GM21786 (cell line): ENCODE data around the gene ELF1.
"Not testable (repeated sequence)": the region's sequence is repeated elsewhere in the genome, so short reads cannot be mapped to it uniquely, and the experiment has no call there.

Experiments
- ATAC-seq: cut with Tn5 transposase; IDR thresholded peaks from one replicate; pipeline ENCODE4 v1.9.1; 2021; ENCODE audit not compliant: unreplicated experiment

ELF1 gene

GRCh38 chr13:40983259-40983658 lies 35.9 kb downstream of the ELF1 start:
- no peak for ATAC-seq

GRCh38 chr13:40982772-40983171 lies 36.3 kb downstream of the ELF1 start:
- peak; percentile 67 for ATAC-seq

DNA sequence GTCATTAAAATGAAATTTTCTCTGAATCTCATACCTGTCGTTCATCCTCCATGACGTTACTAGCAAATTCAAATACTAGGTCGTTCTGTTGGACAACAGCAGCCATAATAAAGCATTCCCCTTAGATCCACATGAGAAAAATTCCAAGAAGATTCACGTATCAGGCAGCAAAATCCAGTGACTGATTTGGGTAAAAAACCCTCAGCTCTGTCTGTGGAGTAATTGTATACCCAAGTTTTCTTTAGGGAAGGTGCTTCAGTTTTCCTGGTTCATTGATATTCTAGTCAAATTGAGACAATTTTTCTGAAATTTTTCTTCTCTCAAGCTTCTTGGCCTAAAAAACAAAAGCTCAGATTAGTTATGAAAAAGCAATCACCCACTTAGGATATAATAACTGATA lies 37.2 kb downstream of the ELF1 start:
- no peak for ATAC-seq

DNA sequence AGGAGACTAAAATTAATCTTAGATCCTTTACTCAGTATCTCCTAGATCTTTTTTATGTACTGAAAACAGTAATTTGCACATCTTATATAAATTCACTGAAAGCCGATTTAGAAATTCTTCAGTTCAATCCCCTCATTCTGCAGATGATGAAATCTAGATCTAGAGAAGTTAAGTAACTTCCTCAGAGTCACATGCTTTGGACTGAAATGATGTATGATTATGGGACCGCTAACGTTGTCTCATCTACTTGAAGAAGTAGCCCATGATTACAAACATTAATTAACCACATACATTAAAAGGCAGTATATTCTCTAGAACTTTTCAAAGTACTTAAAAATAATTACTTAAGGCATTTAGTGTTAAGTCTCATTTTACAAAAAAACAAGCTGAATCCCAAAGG lies 37.8 kb downstream of the ELF1 start:
- ATAC-seq, result no peak

DNA sequence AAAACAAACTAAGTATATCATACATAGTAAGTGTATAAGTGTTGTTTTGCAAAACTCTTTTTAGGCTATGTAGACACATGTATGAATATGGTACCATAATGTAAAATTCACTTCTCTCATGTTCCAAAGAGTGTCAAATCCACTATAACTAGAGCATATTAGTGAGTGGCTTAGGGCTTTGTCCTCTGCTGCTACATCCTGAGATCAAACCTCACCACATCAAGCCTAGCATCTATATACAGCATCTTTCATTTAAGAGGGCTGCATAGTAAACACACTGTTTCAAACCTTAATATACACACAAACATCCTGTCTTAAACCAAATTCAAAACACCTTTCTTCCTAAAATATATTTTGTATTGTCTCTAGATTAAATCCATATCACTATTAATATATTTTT lies 38.7 kb downstream of the ELF1 start:
- ATAC-seq, result no peak

DNA sequence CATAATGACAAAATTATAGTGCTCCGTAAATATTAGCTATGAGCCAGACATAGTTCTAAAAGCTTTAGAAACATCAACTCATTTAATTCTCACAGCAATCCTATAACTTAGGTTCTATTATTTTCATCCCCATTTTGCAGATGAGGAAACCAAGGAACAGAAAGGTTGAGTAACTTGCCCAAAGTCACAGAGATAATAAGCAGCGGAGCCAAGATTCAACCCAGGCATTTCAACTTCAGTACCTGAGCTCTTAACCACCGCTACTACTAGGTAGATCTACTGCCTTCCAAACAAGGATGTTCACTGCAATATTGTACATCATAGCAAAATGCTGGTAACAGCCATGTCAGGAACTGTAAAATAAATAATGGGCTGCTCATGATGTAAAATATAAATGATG lies 39.9 kb downstream of the ELF1 start:
- ATAC-seq, result no peak

DNA sequence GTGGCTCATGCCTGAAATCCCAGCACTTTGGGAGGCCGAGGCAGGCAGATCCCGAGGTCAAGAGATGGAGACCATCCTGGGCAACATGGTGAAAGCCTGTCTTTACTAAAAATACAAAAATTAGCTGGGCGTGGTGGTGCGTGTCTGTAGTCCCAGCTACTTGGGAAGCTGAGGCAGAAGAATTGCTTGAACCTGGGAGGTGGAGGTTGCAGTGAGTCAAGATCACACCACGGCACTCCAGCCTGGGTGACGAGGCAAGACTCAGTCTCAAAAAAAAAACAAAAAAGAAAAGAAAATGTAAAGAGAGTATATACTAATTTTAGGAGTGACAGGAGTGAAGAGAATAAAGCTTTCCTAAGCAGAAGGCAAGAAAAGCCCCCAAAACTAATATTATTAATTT lies 41.0 kb downstream of the ELF1 start:
- ATAC-seq, result not testable (repeated sequence)

DNA sequence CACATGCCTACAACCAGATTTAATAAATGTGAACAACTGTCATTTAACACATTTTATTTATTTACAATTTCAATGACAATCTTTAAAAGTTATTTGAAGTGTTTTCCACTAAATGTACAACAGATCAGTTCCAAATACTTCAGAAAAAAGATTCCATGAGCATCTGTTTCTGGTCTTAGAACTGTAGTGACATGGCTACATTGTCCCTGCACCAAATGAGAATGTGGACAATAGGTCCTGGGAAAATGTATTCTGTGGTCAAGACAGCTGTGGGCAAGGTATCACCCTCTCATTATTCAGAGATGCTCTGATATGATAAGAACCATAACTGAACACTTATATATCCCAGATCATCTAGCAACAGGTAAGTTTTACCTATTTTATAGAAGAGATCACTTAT lies 43.7 kb downstream of the ELF1 start:
- no peak for ATAC-seq

GRCh38 chr13:40974460-40975407 lies 44.4 kb downstream of the ELF1 start:
- ATAC-seq, result peak; percentile 77

DNA sequence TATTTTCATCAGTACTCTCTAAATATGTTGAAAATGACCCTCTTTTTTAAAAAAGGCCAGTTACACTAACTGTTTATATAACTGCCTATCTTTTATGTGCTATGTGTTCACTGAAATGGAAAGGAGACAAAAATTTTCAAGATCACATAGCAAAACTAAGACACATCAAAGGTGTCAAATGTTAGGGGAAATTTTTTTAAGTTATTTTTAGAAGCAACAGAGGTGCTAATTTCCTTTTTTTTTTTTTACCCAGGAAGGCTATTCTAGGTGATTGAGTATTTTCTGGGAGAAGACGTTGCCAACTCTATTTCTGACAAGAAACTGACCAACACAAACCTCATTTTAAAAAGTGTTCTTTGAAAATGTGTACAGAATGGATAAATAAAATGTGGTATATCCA lies 45.7 kb downstream of the ELF1 start:
- ATAC-seq, result no peak

DNA sequence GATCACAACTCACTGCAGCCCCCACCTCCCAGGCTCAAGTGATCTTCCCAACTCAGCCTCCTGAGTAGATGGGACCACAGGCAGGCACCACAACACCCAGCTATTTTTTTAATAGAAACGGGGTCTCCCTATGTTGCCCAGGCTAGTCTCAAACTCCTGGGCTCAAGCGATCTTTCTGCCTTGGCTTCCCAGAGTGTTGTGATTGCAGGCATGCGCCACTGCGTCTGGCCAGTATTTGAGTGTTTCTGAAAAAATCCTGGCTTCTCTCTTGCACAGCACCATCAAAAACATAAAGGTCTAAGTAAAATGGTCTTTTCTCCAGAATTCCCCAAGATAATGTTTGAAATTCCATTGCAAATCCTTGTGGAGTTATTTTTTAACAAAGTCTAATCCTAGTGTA lies 47.8 kb downstream of the ELF1 start:
- no peak for ATAC-seq

DNA sequence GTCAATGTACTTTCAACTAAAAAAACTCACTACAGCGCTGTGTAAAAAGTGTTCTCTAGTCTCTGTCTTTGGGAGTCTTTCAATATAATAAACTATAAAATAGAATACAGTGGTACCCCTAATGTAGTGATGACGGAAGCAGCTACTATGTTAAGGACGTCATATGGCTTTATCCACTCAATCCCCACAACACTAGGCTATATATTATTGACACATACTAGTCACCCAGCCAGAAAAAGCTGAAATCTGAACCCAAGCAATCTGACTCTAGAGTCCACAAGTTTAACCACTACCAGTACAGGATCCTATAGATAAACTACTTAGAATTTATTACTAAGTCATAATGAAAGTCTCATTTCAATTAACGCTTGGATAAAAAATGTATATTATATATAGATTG lies 48.3 kb downstream of the ELF1 start:
- no peak for ATAC-seq

DNA sequence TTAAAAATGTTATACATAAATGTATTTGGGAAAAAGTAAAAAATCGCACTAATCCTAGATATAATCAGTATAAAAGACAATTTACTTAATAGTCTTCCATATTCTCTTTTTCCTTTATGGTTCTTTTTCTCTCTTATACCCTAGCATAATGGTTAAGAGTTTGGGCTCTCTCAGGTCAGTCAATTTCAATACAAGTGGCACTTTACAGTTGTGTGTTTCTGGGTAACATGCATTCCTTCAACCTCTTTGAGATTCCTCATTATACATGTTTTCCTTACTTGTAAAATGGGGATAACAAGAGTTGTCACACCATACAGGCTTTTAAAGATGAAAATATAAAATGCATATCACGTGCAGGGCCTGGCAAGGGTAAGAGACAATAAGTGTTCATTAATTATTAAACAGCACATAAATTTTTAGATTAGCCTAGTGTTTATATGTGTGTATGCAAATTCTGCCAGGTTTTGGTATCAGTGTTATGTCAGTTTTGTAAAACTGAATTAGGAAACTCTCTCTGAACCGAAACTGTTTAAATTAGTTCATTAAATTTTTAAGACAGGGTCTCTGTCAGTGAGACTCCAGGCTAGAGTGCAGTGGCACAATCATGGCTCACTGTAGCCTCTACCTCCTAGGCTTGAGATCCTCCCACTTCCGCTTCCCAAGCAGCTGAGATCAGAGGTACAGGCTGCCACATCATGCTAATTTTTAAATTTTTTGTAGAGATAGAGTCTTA lies 49.8 kb downstream of the ELF1 start:
- peak; percentile 74 for ATAC-seq

DNA sequence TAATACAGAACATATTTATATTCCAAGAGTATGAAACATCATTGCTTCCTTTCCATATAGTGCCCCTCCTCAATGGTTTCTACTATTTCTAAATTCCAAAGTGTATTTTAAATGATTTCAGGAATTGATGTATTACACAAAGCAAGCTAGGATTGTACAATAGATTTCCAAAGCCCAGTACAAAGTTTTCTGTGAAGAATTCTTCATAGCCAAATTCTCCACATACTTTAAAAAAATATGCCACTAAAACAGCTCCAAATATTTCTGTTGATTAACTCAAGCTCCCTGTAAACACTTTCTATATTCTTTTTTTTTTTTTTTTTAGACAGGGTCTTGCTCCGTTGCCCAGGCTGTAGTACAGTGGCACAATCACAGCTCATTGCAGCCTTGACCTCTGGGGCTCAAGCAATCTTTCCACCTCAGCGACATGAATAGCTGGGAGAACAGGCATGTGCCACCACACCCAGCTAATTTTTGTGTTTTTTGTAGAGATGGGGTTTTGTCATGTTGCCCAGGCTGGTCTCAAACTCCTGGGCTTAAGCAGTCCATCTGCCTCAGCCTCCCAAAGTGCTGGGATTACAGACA lies 50.6 kb downstream of the ELF1 start:
- ATAC-seq, result no peak

GRCh38 chr13:40966298-40966697 lies 52.8 kb downstream of the ELF1 start:
- ATAC-seq, result no peak

DNA sequence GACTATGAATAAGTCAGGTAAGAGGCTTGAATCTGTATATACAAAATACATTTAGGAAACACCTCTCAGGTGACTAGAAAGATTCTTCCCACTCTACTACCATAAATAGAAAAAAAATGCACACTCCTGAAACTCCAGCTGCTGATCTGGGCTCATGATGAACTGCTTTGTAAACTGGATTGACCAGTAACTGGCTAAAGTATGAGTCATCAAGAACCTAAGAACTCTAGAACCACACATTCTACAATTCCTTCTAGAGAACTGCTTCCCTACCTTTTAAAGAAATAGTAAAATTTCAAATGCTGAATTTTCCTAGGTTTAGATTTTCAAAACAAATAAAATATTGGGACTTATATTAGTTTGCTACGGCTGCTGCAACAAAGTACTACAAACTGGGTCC lies 55.2 kb downstream of the ELF1 start:
- ATAC-seq, result no peak

DNA sequence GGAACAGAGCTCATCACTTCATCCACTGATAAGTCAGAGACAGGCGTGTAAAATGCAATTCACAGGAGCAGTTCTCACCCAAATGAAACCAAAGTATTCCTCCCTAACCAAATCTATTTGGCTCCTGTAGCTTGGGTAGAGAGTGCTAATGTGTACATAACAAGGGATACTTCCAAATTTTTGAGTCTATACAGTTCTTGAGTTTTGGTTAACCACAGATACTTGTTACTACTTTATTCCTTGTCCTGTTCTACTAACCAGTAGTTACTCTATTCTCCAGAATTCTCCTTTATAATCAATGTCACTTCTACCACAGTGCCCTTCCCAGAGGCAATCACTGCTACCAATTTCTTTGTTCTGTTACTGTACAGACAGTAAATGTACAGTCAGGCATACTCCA lies 57.3 kb downstream of the ELF1 start:
- no peak for ATAC-seq

DNA sequence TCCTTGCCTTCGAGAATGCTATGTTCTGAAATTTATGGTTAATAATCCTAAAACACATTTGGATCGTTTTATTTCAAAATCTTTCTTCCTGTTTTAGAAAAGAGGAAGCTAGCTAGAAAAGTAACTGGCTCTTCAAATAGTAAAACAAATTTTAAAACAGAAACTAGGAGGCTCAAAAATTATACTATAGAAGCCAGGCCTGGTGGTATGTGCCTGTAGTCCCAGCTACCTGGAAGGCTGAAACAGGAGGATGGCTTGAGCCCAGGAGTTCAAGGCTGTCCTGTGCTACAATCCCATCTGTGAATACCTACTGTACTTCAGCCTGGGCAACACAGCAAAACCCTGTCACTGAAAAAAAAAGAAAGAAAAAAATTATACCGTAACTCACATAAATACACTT lies 57.9 kb downstream of the ELF1 start:
- ATAC-seq, result peak; percentile 46

GRCh38 chr13:40960716-40961115 lies 58.4 kb downstream of the ELF1 start:
- no peak for ATAC-seq

- no peak for ATAC-seq
Observed at GRCh38 chr13:40958655-40959054, 60.5 kb downstream of the ELF1 start.

- ATAC-seq, result no peak
Observed at GRCh38 chr13:40946485-40946884, 72.6 kb downstream of the ELF1 start.

DNA sequence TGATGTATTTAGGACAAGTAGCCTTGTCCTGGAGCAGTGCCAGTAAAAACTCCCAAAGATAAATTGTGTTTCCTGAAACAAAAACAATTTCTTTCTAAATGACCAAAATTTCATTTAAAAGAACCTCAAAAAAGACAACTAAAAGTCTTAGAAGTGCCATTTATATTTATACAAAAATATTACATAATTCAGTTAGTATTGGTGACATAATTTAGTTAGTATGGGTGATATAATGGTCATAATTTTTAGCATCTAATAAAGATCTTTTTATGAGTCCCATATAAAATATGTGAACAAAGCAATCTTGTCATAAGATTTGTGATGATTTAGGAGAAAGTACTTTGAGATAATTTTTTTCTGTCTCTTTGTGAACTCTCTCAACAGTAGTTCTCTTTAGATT lies 76.0 kb downstream of the ELF1 start:
- no peak for ATAC-seq
